K562 (cell line): ENCODE data around the gene CXCR5. TPM values are rescaled to one million over a fixed set of nuclear protein-coding genes. Genes with fewer than 3 reads are reported as not detected.

ENCODE experiments used
- BCL6 ChIP-seq: fragments of 250-450 bp; sonication (Bioruptor Pico); IDR thresholded peaks from 2 replicates; pipeline ENCODE4 v1.4.0; 2020
- CREB1 ChIP-seq, 2 experiments: sonication (generic) in 1 of 2; formaldehyde crosslinking in 1 of 2; IDR thresholded peaks; 2 replicates each; pipeline versions ENCODE4 v1.6.1 to v1.8.0; 2012 to 2022; ENCODE audit warnings: inconsistent platforms in 1 of 2, mild to moderate bottlenecking in 1 of 2, missing genetic modification reagents in 1 of 2, moderate library complexity in 1 of 2
- DMBX1 ChIP-seq: fragments of 250-450 bp; sonication (Bioruptor Pico); IDR thresholded peaks from 2 replicates; pipeline ENCODE4 v1.8.0; 2022; ENCODE audit warnings: inconsistent platforms, mild to moderate bottlenecking, moderate library complexity, borderline replicate concordance
- EWSR1 ChIP-seq: fragments of 450-650 bp; IDR thresholded peaks from 2 replicates; pipeline ENCODE4 v1.6.1; 2018; ENCODE audit warnings: borderline replicate concordance, mild to moderate bottlenecking, low read depth, moderate library complexity; ENCODE audit not compliant: partially characterized antibody
- FOXA1 ChIP-seq: fragments of 450-650 bp; IDR thresholded peaks from 2 replicates; pipeline ENCODE4 v1.6.1; 2016; ENCODE audit warnings: mild to moderate bottlenecking, borderline replicate concordance
- GMEB1 ChIP-seq: fragments of 250-450 bp; sonication (Bioruptor Pico); IDR thresholded peaks from 2 replicates; pipeline ENCODE4 v1.4.0; 2020; ENCODE audit warnings: mild to moderate bottlenecking
- HDAC1 ChIP-seq, 2 experiments: fragments of 450-650 bp; IDR thresholded peaks; 2 replicates each; pipeline ENCODE4 v1.6.1; 2016 to 2017; ENCODE audit warnings: inconsistent platforms in 1 of 2, mild to moderate bottlenecking in 1 of 2, moderate library complexity in 1 of 2
- HLTF ChIP-seq: fragments of 450-650 bp; IDR thresholded peaks from 2 replicates; pipeline ENCODE4 v1.6.1; 2016
- IRF2 ChIP-seq: sonication (generic); formaldehyde crosslinking; IDR thresholded peaks from 2 replicates; pipeline ENCODE4 v1.8.1; 2022; ENCODE audit warnings: mild to moderate bottlenecking, missing genetic modification reagents
- JUN ChIP-seq, 2 experiments: sonication (generic) in 1 of 2; formaldehyde crosslinking in 1 of 2; IDR thresholded peaks; 2 replicates each; pipeline versions ENCODE4 v1.6.1 to v1.8.0; 2012 to 2022; ENCODE audit warnings: borderline replicate concordance in 2 of 2, mild to moderate bottlenecking in 2 of 2, improper control_type of control experiment in 1 of 2, low read depth in 1 of 2, low read length in 1 of 2, missing genetic modification reagents in 1 of 2
- KLF16 ChIP-seq: IDR thresholded peaks from 2 replicates; pipeline ENCODE4 v1.6.1; 2016; ENCODE audit warnings: antibody characterized with exemption
- NR0B1 ChIP-seq: fragments of 450-650 bp; IDR thresholded peaks from one replicate; pipeline ENCODE4 v1.6.1; 2018; ENCODE audit warnings: mild to moderate bottlenecking, moderate library complexity; ENCODE audit not compliant: partially characterized antibody
- NR2F6 ChIP-seq: fragments of 450-650 bp; formaldehyde crosslinking; IDR thresholded peaks from 2 replicates; pipeline ENCODE4 v1.4.0; 2020; ENCODE audit warnings: mild to moderate bottlenecking
- NR4A1 ChIP-seq, 2 experiments: fragments of 250-450 bp in 1 of 2; fragments of 450-650 bp in 1 of 2; sonication (Bioruptor Pico) in 1 of 2; IDR thresholded peaks; 2 replicates each; pipeline versions ENCODE4 v1.4.0 to v1.6.1; 2016 to 2020; ENCODE audit warnings: mild to moderate bottlenecking in 2 of 2, missing compliant biosample characterization in 1 of 2, missing genetic modification characterization in 1 of 2, moderate library complexity in 1 of 2
- PATZ1 ChIP-seq: fragments of 250-450 bp; sonication (Bioruptor Pico); IDR thresholded peaks from 2 replicates; pipeline ENCODE4 v1.5.0; 2020; ENCODE audit warnings: mild to moderate bottlenecking, borderline replicate concordance
- PHF21A ChIP-seq: fragments of 450-650 bp; IDR thresholded peaks from 2 replicates; pipeline ENCODE4 v1.6.1; 2017; ENCODE audit warnings: low read depth, borderline replicate concordance
- SMAD2 ChIP-seq: fragments of 150-350 bp; IDR thresholded peaks from 2 replicates; pipeline ENCODE4 v1.6.1; 2014; ENCODE audit warnings: low read depth, mild to moderate bottlenecking, low read length
- SMARCA5 ChIP-seq: fragments of 450-650 bp; IDR thresholded peaks from 2 replicates; pipeline ENCODE4 v1.6.1; 2016
- STAT5B ChIP-seq: fragments of 250-450 bp; sonication (Bioruptor Pico); IDR thresholded peaks from 2 replicates; pipeline ENCODE4 v1.8.0; 2021; ENCODE audit warnings: mild to moderate bottlenecking, inconsistent platforms
- ZNF436 ChIP-seq: fragments of 250-450, 450-650 bp; sonication (Bioruptor Pico); formaldehyde crosslinking; IDR thresholded peaks from 2 replicates; pipeline ENCODE4 v1.7.0; 2020; ENCODE audit warnings: mild to moderate bottlenecking
- ZNF445 ChIP-seq: fragments of 250-450 bp; sonication (Bioruptor Pico); IDR thresholded peaks from 2 replicates; pipeline ENCODE4 v1.4.0; 2020; ENCODE audit warnings: low read depth, mild to moderate bottlenecking, moderate library complexity
- ZNF695 ChIP-seq: fragments of 450-650 bp; formaldehyde crosslinking; IDR thresholded peaks from 2 replicates; pipeline ENCODE4 v1.4.0; 2020; ENCODE audit warnings: mild to moderate bottlenecking, moderate library complexity
- ZNF778 ChIP-seq: fragments of 450-650 bp; formaldehyde crosslinking; IDR thresholded peaks from 2 replicates; pipeline ENCODE4 v1.4.0; 2020; ENCODE audit warnings: mild to moderate bottlenecking, moderate library complexity
- ZNF780A ChIP-seq: fragments of 250-450 bp; sonication (Bioruptor Pico); IDR thresholded peaks from 2 replicates; pipeline ENCODE4 v1.5.0; 2021; ENCODE audit warnings: mild to moderate bottlenecking
- polyA plus RNA-seq, 8 experiments: library from polyadenylated mRNA; depleted of rRNA in 4 of 8; stranded (reverse) in 5 of 8; unstranded in 3 of 8; fragments of >200 nt; fragmentation: Nextera tagmentation in 2 of 8; fragmentation: Illumina TruSeq in 1 of 8; extraction: Ambion mirVana in 2 of 8; extraction: Trizol in 1 of 8; gene quantifications; 2 replicates each; pipeline versions ENCODE4 v1.2.1 to v1.2.3, GENCODE V29; 2011 to 2014; ENCODE audit warnings: inconsistent platforms in 1 of 8, missing spikeins in 1 of 8
- total RNA-seq, 7 experiments: library from RNA; depleted of rRNA in 6 of 7; stranded (reverse); fragments of >200 nt in 6 of 7; fragmentation: Illumina TruSeq in 2 of 7; extraction: Trizol in 2 of 7; gene quantifications; 2 replicates each; pipeline versions ENCODE4 v1.2.1 to v1.2.3, GENCODE V29; 2011 to 2021; ENCODE audit warnings: low replicate concordance in 1 of 7

The CXCR5 gene
- total and polyA plus RNA-seq, 9 of the 15 experiments (the other 6 are each of a cell fraction or from before 2014, with no cell fraction given) = 0.03 to 0.06 TPM; not detected in 7

GRCh38 chr11:118911880-118912741, 28.4 kb downstream of the CXCR5 start (continued):
- no peak for TF ChIP-seq GMEB1 (CRISPR knock-in tag)
- TF ChIP-seq DMBX1 (CRISPR knock-in tag) = peak; percentile 44
- TF ChIP-seq HLTF = no peak
- TF ChIP-seq NR2F6 = no peak
- no peak for TF ChIP-seq ZNF780A
- TF ChIP-seq IRF2 (CRISPR knock-in tag) = no peak
- peak in 1 of 2 experiments; percentile 70; a peak in 1 of 4 replicates for TF ChIP-seq HDAC1 (IDR thresholded peaks at IDR 0.05)
- no peak for TF ChIP-seq ZNF695 (CRISPR knock-in tag)
- TF ChIP-seq PHF21A = no peak
- no peak for TF ChIP-seq SMAD2
- TF ChIP-seq CREB1 (IDR thresholded peaks at IDR 0.05) = peak; percentile 51; the same call in 1 of the 2 replicates
- TF ChIP-seq CREB1 (CRISPR knock-in tag; IDR thresholded peaks at IDR 0.05) = peak; percentile 56; the same call in 1 of the 2 replicates
- no peak for TF ChIP-seq ZNF436 (CRISPR knock-in tag)
- TF ChIP-seq KLF16 = no peak
- TF ChIP-seq SMARCA5 = no peak
- TF ChIP-seq FOXA1 = no peak
- no peak for TF ChIP-seq PATZ1 (CRISPR knock-in tag)
- no peak for TF ChIP-seq ZNF445 (CRISPR knock-in tag)
- TF ChIP-seq ZNF778 (CRISPR knock-in tag) = no peak
- TF ChIP-seq STAT5B (CRISPR knock-in tag) = no peak
- no peak for TF ChIP-seq NR4A1 (CRISPR knock-in tag; IDR thresholded peaks at IDR 0.05)
- peak; percentile 59 for TF ChIP-seq NR4A1 (tag; IDR thresholded peaks at IDR 0.05)
- TF ChIP-seq NR0B1 = no peak
- TF ChIP-seq EWSR1 = no peak
- no peak for TF ChIP-seq BCL6
- TF ChIP-seq JUN (IDR thresholded peaks at IDR 0.05; ENCODE audit: borderline replicate concordance, low read depth, low read length) = peak; percentile 74; the same call in 1 of the 2 replicates
- TF ChIP-seq JUN (CRISPR knock-in tag; IDR thresholded peaks at IDR 0.05; ENCODE audit: borderline replicate concordance) = no peak
